ENCODE data around the gene LMF1. TPM values are rescaled to one million over a fixed set of nuclear protein-coding genes. Genes with fewer than 3 reads are reported as not detected.

Gene LMF1
- total and polyA plus RNA-seq, 2 of the 8 experiments (the other 6 are each of a cell fraction or from before 2014, with no cell fraction given): 3.5 to 9.1 TPM

DNA sequence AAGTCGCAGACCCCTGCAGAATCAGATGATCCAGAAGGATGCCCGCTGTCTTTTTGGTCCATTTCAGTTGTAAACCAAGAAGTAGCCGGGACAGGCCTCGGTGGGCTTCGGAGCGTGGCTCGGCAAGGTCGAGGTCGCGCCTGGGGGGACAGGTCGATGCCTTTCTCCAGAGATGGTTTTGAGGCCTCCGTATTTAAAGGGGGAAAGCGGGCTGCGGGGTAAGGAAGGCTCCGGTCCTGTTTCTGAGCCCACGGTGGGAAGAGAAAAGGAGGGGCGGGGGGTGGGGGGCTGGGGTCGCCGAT, 162.7 kb downstream of the LMF1 start (continued):
- TF ChIP-seq, protein P1, sequence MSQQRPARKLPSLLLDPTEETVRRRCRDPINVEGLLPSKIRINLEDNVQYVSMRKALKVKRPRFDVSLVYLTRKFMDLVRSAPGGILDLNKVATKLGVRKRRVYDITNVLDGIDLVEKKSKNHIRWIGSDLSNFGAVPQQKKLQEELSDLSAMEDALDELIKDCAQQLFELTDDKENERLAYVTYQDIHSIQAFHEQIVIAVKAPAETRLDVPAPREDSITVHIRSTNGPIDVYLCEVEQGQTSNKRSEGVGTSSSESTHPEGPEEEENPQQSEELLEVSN (IDR thresholded peaks at IDR 0.05): peak; percentile 2; the same call in 1 of the 2 replicates
- no peak for TF ChIP-seq CREB1 (IDR thresholded peaks at IDR 0.05)
- no peak for TF ChIP-seq FOSL1 (IDR thresholded peaks at IDR 0.05; ENCODE audit: insufficient read depth, low read depth, low read length)
- TF ChIP-seq ASH2L (IDR thresholded peaks at IDR 0.05; ENCODE audit: low read length): peak; percentile 72
- TF ChIP-seq SIRT6 (IDR thresholded peaks at IDR 0.05; ENCODE audit: low read length): no peak
- no peak for TF ChIP-seq RXRA (IDR thresholded peaks at IDR 0.05; ENCODE audit: insufficient read depth, low read depth, low read length)
- TF ChIP-seq SIN3A (conservative IDR thresholded peaks at IDR 0.05 in 1 of 2, IDR thresholded peaks at IDR 0.05 in 1 of 2; ENCODE audit: low read depth in 1 of 2, low read length in 2 of 2): peak in 1 of 2 experiments; percentile 3; a peak in 1 of 4 replicates
- TF ChIP-seq JUN (IDR thresholded peaks at IDR 0.05; ENCODE audit: low read depth, low read length): no peak
- TF ChIP-seq RFX5 (IDR thresholded peaks at IDR 0.05; ENCODE audit: borderline replicate concordance, low read depth, low read length): no peak
- TF ChIP-seq, protein P2, sequence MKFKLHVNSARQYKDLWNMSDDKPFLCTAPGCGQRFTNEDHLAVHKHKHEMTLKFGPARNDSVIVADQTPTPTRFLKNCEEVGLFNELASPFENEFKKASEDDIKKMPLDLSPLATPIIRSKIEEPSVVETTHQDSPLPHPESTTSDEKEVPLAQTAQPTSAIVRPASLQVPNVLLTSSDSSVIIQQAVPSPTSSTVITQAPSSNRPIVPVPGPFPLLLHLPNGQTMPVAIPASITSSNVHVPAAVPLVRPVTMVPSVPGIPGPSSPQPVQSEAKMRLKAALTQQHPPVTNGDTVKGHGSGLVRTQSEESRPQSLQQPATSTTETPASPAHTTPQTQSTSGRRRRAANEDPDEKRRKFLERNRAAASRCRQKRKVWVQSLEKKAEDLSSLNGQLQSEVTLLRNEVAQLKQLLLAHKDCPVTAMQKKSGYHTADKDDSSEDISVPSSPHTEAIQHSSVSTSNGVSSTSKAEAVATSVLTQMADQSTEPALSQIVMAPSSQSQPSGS (IDR thresholded peaks at IDR 0.05; ENCODE audit: low read length): no peak
- TF ChIP-seq KDM1A (IDR thresholded peaks at IDR 0.05; ENCODE audit: borderline replicate concordance, low read length): no peak
- no peak for TF ChIP-seq GABPA (IDR thresholded peaks at IDR 0.05; ENCODE audit: borderline replicate concordance, insufficient read depth, low read length)

All from H1 (cell line).